HG03280 (cell line): ENCODE data around the gene ARID3B.
"Not testable (repeated sequence)": the region's sequence is repeated elsewhere in the genome, so short reads cannot be mapped to it uniquely, and the experiment has no call there.

ENCODE experiments used
- ATAC-seq: cut with Tn5 transposase; IDR thresholded peaks from one replicate; pipeline ENCODE4 v1.9.1; 2021; ENCODE audit warnings: mild to moderate bottlenecking, moderate library complexity; ENCODE audit not compliant: unreplicated experiment

The ARID3B gene

DNA sequence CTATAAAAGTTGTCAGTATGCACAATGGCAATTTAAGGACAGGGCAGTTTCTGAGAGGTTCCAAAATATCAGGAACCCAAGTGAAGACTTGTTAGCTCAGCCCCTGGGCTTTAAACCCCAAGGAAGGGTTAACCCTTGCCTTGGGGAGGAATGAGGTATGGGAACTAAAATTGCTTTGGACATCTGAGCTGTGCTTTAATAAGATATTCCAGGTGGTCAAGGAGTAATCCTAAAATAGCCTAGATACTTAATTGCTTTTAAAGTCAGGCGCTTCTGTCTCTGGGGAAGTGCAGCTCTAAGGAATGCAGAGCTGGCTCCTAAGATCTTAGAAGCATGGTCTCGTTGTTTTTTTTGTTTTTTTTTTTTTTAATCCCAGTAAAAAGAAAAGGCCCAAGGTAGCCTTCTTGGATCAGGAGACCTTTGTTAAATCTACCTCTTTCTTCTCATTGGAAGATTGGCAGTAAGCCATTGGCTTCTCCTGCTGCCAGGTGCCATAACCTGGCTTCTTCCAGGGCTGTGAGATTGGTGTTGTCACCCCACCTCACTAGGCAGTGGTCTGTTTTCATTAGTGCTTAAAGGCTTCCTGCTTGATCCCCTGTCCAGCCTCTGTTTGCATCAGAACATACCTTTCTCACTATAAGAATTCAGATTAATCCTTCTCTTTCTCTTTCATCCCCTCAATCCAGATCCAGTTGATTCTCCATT, 24.5 kb downstream of the ARID3B start:
- no peak for ATAC-seq

DNA sequence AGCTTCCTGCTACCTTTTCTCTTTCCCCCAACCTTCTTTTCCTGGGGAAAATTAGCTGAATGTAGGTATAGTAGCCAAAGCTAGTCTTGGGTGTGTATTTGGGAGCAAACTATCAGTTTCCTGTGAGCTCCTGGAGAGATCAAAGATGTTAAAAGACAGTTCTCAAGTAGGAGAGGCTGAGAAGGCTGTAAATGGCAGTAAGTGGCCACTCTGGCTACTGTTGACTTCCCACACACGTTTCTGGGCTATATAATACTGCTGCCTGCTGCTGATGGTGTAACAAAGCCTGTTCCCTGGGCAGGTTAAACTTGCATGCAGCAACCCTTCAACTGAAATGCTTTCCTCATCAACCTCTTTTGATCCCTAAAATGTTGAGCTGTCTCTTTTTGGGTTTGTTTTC, 27.6 kb downstream of the ARID3B start:
- ATAC-seq = no peak

DNA sequence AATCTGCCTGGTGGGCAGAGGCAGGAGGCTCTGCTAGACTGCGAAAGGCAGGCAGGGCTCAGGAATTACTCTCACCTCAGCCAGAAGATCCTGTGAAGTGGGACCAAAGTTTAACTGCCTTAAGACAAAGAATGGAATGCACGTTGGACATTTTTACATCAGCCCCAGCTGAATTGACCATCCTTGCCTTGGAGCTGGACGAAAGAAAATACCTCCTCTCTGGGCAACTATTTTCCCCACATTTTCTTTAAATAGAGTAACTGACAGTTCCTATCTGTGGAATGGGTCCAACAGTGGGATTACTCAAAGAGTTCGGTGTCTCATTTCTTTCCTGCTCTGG, 28.7 kb downstream of the ARID3B start:
- ATAC-seq = no peak

- no peak for ATAC-seq
These were observed 30.2 kb downstream of the ARID3B start for GRCh38 chr15:74571191-74571590.

DNA sequence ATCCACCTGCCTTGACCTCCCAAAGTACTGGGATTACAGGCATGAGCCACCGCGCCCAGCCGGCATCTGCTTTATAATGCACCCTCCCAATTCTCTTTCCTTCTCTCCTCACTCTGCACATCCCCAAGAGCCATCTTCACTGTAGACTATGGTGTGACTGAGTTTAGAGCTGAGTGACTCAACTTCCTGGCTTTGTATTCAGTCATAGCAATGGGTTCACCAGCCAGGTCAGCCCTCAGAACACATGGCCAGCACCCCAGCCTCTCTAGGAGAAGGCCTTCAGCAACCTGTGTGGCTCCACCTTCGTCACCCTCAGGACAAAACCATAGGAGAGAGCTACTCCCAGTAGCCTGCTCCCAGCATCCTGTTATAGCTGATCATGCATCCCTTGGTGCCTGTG, 33.0 kb downstream of the ARID3B start:
- no peak for ATAC-seq

DNA sequence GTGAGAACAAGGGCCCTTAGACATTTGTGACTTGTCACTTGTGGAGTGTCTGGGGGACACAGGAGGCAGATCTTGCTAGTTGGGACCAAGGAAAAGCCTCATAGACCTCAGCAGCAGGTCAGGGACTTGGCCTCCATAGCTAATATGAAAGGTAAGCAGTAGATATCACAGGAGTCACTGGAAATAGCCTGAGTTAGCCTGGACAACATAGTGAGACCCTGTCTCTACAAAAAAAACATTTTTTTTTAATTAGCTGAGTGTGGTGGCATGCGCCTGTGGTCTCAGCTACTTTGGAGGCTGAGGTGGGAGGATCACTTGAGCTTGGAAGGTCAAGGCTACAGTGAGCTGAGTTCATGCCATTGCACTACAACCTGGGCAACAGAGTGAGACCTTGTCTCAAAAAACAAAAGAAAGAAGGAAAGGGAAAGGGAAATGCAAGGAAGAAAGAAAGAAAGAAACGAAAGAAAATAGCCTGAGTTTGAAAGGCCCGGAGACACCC, 37.5 kb downstream of the ARID3B start:
- ATAC-seq = no peak

DNA sequence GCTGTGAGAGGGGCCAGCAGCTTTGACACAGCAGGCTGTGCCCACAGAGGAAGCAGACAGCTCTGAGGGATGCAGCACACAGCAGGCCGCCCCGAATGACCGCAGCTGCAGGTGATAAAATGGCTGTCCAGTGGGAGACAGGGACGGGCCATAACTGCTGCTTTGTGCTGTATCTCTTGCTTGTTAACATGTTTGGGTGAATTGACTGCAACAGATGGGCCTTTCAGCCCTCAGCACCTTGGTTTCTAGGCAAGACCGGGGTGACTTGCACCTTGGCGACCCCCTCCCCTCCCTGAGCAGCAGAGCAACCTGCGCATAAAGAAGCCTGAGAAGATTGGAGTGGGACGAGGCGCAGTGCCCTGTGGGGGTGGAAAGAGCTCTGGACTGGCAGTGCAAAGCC, 38.0 kb downstream of the ARID3B start:
- no peak for ATAC-seq

DNA sequence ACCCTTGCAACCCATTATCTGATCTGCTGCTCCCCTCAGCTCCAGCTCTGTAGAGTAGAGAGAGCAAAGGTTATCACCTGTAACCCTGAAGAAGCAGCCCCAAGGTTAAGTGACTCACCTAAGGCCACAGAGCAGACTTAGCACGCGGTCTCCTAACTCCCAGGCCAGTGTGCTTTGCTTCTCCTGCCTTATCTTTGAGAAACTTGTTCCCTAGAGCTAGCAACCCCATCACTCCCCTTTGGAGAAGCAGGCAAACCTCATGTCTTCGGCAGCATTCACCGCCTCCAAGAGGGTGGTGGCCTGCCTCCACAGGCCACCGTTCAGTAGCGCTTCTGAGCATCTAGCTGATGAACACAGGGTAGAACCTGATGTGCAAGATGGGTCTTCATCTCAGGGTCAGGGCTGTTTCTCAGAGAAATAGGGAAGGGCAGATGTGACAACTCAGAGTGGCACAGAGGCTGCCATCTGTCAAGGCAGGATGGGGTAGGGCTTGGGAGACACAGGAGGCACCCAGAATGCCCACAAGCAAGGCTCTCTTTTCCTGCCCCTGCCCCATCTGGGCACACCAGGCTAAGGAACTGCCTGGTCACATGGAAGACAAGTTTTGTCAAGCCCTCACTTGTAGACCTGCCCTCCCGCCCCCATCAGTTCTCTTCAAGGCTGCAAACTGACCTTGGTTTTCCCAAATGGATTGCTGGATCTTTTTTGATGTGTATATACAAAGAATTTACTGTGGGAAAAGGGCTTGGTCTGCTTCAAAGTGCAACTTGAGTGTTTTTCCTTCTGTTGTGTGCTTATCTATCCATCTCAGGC, 39.7 kb downstream of the ARID3B start:
- no peak for ATAC-seq

DNA sequence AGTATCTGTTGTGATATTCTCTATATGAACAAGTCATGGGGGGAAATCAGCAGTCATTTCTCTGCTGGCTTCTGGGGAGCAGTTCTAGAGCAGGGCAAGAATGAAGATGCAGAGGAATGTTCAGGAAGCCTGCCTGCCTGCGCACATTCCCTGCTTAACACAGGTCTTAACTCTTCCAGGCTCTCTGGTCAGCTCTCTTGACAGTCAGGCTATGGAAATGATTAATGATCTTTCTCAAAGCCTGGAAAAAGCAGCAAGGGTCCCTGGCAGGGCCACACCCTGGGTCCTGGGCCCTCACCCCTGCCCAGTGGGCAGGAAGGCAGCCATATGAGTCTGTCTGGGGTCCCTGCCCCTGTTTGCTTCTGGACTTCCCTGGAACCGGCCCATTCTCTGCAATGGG, 43.2 kb downstream of the ARID3B start:
- no peak for ATAC-seq

- ATAC-seq = no peak
These were observed 43.8 kb downstream of the ARID3B start for GRCh38 chr15:74584779-74585178.

DNA sequence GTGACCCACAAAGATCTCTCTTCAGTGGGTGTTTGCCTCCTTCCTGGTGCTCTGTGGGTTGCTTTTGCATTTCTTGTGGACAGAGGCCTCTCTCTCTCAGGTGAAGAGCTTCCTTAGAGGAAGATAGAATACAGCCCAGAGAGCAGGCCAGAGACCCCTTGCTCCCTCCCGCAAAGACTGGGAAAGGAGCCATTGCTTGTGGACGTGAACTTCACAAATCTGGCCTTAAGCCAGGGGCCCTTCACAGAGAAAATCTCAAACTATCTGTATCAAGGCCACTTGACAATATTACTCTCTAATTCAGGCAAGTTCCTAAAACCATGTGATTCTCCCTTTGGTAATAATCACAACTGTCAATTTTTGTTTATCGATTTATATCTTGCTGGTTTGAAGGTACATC, 44.2 kb downstream of the ARID3B start:
- no peak for ATAC-seq

GRCh38 chr15:74585857-74586256, 44.8 kb downstream of the ARID3B start:
- ATAC-seq = no peak

DNA sequence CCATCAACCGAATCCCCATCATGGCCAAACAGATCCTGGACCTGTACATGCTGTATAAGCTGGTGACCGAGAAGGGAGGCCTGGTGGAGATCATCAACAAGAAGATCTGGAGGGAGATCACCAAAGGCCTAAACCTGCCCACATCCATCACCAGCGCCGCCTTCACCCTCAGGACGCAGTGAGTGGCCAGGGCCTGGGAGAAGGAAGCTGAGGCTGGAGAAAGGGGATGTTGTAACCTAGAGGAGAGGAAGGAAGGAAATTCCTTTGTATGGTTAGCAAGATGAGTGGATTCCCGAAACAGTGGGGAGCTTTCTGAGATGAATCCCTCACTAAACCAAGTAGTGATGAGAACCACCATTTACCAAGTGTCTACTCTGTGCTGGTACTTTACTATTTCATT, 48.8 kb downstream of the ARID3B start:
- no peak for ATAC-seq

DNA sequence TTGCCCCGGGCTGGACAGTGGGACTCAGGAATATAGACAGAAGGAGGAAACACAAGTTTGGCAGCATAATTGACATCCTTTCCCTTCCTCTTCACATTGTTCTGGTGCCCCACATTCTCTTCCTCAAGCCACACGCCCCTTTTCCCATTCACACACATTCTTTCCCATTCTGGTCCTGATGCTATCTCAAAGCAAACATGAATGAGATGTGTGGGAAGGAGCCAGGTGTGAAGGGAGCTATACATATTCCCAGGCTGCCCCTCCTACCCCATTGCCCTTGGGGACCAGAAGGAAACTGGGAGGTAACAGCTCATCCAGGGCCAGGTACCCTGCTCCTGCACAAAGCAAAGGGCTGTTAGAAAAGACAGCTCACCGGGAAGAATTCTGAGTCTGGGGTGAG, 51.2 kb downstream of the ARID3B start:
- no peak for ATAC-seq

GRCh38 chr15:74593122-74593521, 52.1 kb downstream of the ARID3B start:
- ATAC-seq = no peak

GRCh38 chr15:74594455-74594854, 53.4 kb downstream of the ARID3B start:
- no peak for ATAC-seq

- ATAC-seq = no peak
These were observed 54.3 kb downstream of the ARID3B start for GRCh38 chr15:74595271-74595670.

DNA sequence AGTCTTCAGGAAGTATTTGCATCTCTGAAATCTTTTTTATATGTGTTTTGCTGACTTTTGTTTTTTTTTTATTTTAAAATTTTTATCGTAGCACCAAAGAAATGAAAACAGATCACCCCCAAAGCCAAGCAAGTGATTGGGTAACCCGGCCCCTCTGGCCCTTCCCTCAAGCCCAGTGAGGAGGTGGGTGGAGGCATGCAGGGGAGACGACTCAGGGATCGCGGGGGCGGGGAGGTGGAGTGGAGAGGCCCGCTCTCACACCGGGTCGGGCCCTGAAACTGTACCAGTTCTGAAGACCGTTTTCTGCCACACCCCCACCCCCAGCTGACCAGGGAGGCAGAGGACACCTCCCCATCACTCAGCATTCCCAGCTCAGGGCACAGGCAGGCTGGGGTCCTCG, 55.7 kb downstream of the ARID3B start:
- ATAC-seq = not testable (repeated sequence)

GRCh38 chr15:74597146-74597705, 56.2 kb downstream of the ARID3B start:
- ATAC-seq = not testable (repeated sequence)

DNA sequence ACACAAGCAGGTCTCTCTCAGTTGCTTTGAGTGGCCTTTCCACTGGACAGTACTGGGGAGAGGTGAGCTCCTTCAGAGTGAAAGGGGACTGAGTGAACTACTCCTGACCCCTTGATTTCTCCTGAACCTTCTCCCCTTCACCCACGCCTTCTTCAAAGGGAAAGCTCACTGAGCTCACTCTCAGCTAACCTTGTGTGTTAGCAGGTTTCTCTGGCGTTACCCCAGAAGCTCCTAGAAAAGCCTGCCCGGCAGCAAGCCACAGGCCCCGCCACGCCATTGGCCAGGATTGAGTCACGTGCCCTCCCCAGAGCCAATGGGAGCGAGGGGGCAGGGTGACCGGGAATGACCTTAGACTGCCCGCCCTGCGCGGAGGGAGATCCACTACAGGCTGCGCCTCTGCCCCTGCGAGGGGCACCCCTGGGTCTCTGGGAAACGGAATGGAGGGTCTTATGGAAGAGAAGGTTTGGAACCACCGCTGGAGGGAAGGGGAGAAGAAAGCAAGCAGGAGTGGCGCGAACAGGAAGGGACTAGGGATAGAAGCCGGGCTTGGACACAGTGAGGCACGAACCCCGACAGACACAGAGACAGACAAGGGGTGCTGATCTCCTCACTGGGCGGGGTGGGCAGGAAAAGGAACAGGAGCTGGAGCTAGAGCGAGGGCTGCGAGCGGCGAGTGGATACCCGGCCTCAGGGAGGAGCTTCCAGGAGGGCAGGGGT, 57.3 kb downstream of the ARID3B start:
- peak; percentile 88 for ATAC-seq

- no peak for ATAC-seq
These were observed 58.1 kb downstream of the ARID3B start for GRCh38 chr15:74599156-74599555.
